ENCODE data around the gene COL8A2.

COL8A2 gene

GRCh38 chr1:36133484-36133883 is 8.5 kb upstream of the COL8A2 start:
- Histone ChIP-seq H3K27ac (ENCODE audit: low read length) (no peak overlapping the region), H3K27me3 (ENCODE audit: insufficient read depth, low read length) (no peaks in the 10 kb centered on the region), H3K4me1 (ENCODE audit: insufficient read depth, low read length) (no peaks in the 10 kb centered on the region), H3K9ac (ENCODE audit: low read depth, low read length) (no peak overlapping the region), H3K9me3 (ENCODE audit: insufficient read depth, low read depth, low read length) (no peaks in the 10 kb centered on the region), H3K36me3 (ENCODE audit: insufficient read depth, low read depth, low read length) (peaks cover 24% of the 10 kb centered on the region), H3K4me3 (ENCODE audit: low read length) (no peak overlapping the region)

- no peaks in the 10 kb centered on the region for H3K27me3 ChIP-seq (ENCODE audit: insufficient read depth, low read length)
- H3K27ac ChIP-seq (ENCODE audit: low read length), result no peak overlapping the region
- H3K4me1 ChIP-seq (ENCODE audit: insufficient read depth, low read length), result no peaks in the 10 kb centered on the region
- no peak overlapping the region for H3K9ac ChIP-seq (ENCODE audit: low read depth, low read length)
- H3K9me3 ChIP-seq (ENCODE audit: insufficient read depth, low read depth, low read length), result no peaks in the 10 kb centered on the region
- no peak overlapping the region for H3K4me3 ChIP-seq (ENCODE audit: low read length)
- H3K36me3 ChIP-seq (ENCODE audit: insufficient read depth, low read depth, low read length), result peaks cover 12% of the 10 kb centered on the region
Measured at GRCh38 chr1:36132029-36132428, 7.0 kb upstream of the COL8A2 start.

- Histone ChIP-seq H3K27ac (ENCODE audit: low read length) (no peak overlapping the region), H3K36me3 (ENCODE audit: insufficient read depth, low read depth, low read length) (no peaks in the 10 kb centered on the region), H3K4me1 (ENCODE audit: insufficient read depth, low read length) (no peaks in the 10 kb centered on the region), H3K27me3 (ENCODE audit: insufficient read depth, low read length) (peaks cover 28% of the 10 kb centered on the region), H3K9me3 (ENCODE audit: insufficient read depth, low read depth, low read length) (no peaks in the 10 kb centered on the region), H3K9ac (ENCODE audit: low read depth, low read length) (no peak overlapping the region), H3K4me3 (ENCODE audit: low read length) (no peak overlapping the region)
Measured at GRCh38 chr1:36128905-36129206, 3.8 kb upstream of the COL8A2 start.

- H3K27me3 ChIP-seq (ENCODE audit: insufficient read depth, low read length), result peaks cover 33% of the 10 kb centered on the region
- H3K27ac ChIP-seq (ENCODE audit: low read length), result no peak overlapping the region
- H3K9ac ChIP-seq (ENCODE audit: low read depth, low read length), result no peak overlapping the region
- H3K4me3 ChIP-seq (ENCODE audit: low read length), result no peak overlapping the region
- H3K9me3 ChIP-seq (ENCODE audit: insufficient read depth, low read depth, low read length), result no peaks in the 10 kb centered on the region
- no peaks in the 10 kb centered on the region for H3K36me3 ChIP-seq (ENCODE audit: insufficient read depth, low read depth, low read length)
- no peaks in the 10 kb centered on the region for H3K4me1 ChIP-seq (ENCODE audit: insufficient read depth, low read length)
Measured at GRCh38 chr1:36128126-36128904, 3.3 kb upstream of the COL8A2 start.

- Histone ChIP-seq H3K9ac (ENCODE audit: low read depth, low read length) (no peak overlapping the region), H3K4me3 (ENCODE audit: low read length) (no peak overlapping the region), H3K4me1 (ENCODE audit: insufficient read depth, low read length) (no peaks in the 10 kb centered on the region), H3K36me3 (ENCODE audit: insufficient read depth, low read depth, low read length) (no peaks in the 10 kb centered on the region), H3K9me3 (ENCODE audit: insufficient read depth, low read depth, low read length) (no peaks in the 10 kb centered on the region), H3K27me3 (ENCODE audit: insufficient read depth, low read length) (peaks cover 47% of the 10 kb centered on the region), H3K27ac (ENCODE audit: low read length) (no peak overlapping the region)
Measured at GRCh38 chr1:36126797-36127500, 1.9 kb upstream of the COL8A2 start.

GRCh38 chr1:36126005-36126716 is 1.1 kb upstream of the COL8A2 start:
- Histone ChIP-seq H3K27me3 (ENCODE audit: insufficient read depth, low read length) (peaks cover 49% of the 10 kb centered on the region), H3K27ac (ENCODE audit: low read length) (no peak overlapping the region), H3K9ac (ENCODE audit: low read depth, low read length) (no peak overlapping the region), H3K36me3 (ENCODE audit: insufficient read depth, low read depth, low read length) (no peaks in the 10 kb centered on the region), H3K4me1 (ENCODE audit: insufficient read depth, low read length) (no peaks in the 10 kb centered on the region), H3K9me3 (ENCODE audit: insufficient read depth, low read depth, low read length) (no peaks in the 10 kb centered on the region), H3K4me3 (ENCODE audit: low read length) (no peak overlapping the region)

- peaks cover 49% of the 10 kb centered on the region for H3K27me3 ChIP-seq (ENCODE audit: insufficient read depth, low read length)
- H3K4me1 ChIP-seq (ENCODE audit: insufficient read depth, low read length), result no peaks in the 10 kb centered on the region
- H3K4me3 ChIP-seq (ENCODE audit: low read length), result peak overlapping the region; percentile 53; the same call in 1 of the 2 replicates
- H3K9ac ChIP-seq (ENCODE audit: low read depth, low read length), result no peak overlapping the region
- H3K36me3 ChIP-seq (ENCODE audit: insufficient read depth, low read depth, low read length), result no peaks in the 10 kb centered on the region
- no peak overlapping the region for H3K27ac ChIP-seq (ENCODE audit: low read length)
- H3K9me3 ChIP-seq (ENCODE audit: insufficient read depth, low read depth, low read length), result no peaks in the 10 kb centered on the region
Measured at GRCh38 chr1:36124404-36125128, 456 bp downstream of the COL8A2 start.

- Histone ChIP-seq H3K36me3 (ENCODE audit: insufficient read depth, low read depth, low read length) (no peaks in the 10 kb centered on the region), H3K9me3 (ENCODE audit: insufficient read depth, low read depth, low read length) (no peaks in the 10 kb centered on the region), H3K27ac (ENCODE audit: low read length) (no peak overlapping the region), H3K4me3 (ENCODE audit: low read length) (no peak overlapping the region), H3K4me1 (ENCODE audit: insufficient read depth, low read length) (peaks cover 5% of the 10 kb centered on the region; the same call in 1 of the 2 replicates), H3K27me3 (ENCODE audit: insufficient read depth, low read length) (peaks cover 49% of the 10 kb centered on the region), H3K9ac (ENCODE audit: low read depth, low read length) (no peak overlapping the region)
Measured at GRCh38 chr1:36123356-36123755, 1.7 kb downstream of the COL8A2 start.

- Histone ChIP-seq H3K4me1 (ENCODE audit: insufficient read depth, low read length) (peaks cover 10% of the 10 kb centered on the region; the same call in 1 of the 2 replicates), H3K9me3 (ENCODE audit: insufficient read depth, low read depth, low read length) (no peaks in the 10 kb centered on the region), H3K9ac (ENCODE audit: low read depth, low read length) (no peak overlapping the region), H3K4me3 (ENCODE audit: low read length) (no peak overlapping the region), H3K36me3 (ENCODE audit: insufficient read depth, low read depth, low read length) (no peaks in the 10 kb centered on the region), H3K27me3 (ENCODE audit: insufficient read depth, low read length) (peaks cover 49% of the 10 kb centered on the region), H3K27ac (ENCODE audit: low read length) (no peak overlapping the region)
Measured at GRCh38 chr1:36122062-36123030, 2.7 kb downstream of the COL8A2 start.

- Histone ChIP-seq H3K36me3 (ENCODE audit: insufficient read depth, low read depth, low read length) (no peaks in the 10 kb centered on the region), H3K9me3 (ENCODE audit: insufficient read depth, low read depth, low read length) (no peaks in the 10 kb centered on the region), H3K4me1 (ENCODE audit: insufficient read depth, low read length) (peaks cover 10% of the 10 kb centered on the region; the same call in 1 of the 2 replicates), H3K27ac (ENCODE audit: low read length) (no peak overlapping the region), H3K9ac (ENCODE audit: low read depth, low read length) (no peak overlapping the region), H3K4me3 (ENCODE audit: low read length) (no peak overlapping the region), H3K27me3 (ENCODE audit: insufficient read depth, low read length) (peaks cover 27% of the 10 kb centered on the region)
Measured at GRCh38 chr1:36119456-36119855, 5.6 kb downstream of the COL8A2 start.

All from iPS-20b (cell line).